Nucleus accumbens (tissue), 56 donors: ENCODE results near the gene RBFOX1.

Experiments used
- DNase-seq, 56 donors: peaks; one replicate each; lab custom pipeline; 2025; lab: John Stamatoyannopoulos, UW

The RBFOX1 gene

DNA sequence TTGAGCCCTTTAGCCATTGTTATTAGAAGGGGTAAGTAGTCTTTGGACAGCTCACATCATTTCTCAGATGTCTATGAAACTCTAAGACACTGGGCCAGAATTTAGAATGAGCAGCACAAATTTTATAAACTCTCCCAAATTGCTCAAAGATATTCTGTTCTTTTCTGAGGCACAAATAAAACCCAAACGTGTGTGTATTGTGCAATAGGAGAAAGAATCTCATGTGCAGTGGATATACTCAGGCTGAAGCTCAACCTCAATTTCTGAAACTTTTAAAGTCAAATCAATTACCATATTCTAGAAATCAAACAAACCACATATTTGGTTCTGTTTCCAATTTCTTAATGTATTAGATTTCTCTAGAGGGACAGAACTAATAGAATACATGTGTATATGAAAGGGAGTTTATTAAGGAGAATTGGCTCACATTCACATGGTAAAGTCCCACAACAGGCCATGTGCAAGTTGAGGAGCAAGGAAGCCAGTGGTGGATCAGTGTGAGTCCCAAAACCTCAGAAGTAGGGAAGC, 403.6 kb downstream of the RBFOX1 start:
- DNase-seq, result no peak

DNA sequence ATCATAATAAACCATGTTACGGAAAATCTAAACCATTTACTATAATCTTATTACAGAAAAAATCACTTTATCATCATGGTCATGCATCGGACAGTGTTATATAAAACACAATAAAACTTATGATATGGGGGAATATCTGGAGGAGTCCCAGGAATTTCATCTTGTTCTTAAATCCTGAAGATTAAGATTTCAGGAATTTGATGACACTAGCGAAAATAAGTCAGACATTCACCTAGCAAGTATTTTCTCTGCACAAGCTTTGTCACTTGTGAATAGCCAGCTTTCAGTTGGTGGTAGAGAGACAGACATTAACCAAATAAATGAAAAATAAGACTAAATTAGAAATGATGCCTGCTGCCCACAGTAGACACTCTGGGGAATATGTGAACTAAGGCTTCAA, 410.0 kb downstream of the RBFOX1 start:
- DNase-seq, result no peak

DNA sequence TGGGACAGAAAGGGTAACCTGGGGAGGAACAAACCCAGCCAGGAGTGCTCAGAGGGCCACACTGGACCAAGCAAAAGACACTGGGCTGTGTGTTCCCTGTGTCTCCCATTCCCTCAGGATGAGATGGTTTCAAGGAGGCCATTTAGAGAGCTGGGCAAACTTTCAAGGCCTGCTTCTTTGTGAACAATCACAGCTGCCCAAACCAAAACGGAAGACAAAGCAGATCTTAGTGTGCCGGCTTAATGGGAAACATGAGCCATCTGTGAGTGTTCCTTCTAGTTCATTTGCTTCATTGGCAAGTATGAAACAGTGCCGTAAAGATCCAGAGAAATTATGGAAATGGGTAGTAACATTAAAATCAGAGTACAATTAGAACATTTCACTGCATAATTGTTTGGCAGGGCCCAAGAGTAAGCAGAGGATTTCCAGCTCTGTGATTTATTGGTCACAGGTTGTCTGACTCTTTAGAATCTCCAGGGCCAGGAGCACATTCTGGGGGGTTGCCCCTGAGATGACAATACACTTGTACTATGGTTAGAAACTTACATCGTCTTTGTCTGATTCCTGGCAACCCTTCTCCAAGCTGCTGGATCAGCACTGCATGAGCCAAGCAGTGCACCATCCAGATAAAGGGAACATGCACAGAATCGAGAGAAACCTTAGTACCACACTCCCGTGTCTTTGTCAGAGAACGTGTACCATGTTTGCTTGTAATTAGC, 412.1 kb downstream of the RBFOX1 start:
- DNase-seq, result peak in 39 of 56 donors; percentile 0 to 58 (median 16)

DNA sequence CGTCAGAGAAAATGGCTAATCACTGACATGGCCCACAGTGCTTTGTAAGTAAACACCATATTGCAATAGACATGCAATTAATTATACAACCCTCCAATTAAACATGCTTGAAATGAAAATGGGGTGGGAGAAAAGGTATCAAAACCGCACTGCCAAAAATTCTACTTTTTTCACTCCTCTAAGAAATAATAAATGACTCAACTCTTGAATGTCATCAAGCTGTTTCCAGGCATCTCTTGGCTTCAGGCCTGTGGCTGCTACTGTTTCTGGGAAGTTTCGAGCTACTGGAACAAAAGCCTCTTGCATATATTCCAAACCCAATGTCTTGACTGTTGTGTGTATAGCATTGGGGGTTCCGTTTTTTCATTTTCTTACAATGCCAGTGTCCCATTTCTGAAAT, 412.6 kb downstream of the RBFOX1 start:
- peak in 11 of 56 donors; percentile 0 to 26 (median 2) for DNase-seq

DNA sequence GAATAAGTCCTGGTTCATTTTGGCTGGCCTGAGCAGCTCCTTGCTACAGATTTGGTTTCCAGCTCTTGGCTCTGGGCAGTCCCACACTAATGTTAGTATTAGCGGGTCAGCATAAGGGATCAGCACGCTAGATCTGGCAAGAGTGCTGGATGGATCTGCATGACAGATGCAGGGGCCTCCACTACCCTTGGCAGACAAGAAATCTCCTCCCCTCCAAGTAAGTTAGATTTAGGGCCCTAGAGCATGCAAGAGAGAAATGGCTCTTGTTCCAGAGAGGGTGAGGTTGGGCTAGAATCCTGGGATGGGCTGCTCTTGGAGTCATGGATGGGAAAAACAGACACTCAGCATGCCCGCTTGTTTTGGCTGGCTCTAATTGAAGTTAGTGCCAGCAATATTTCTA, 414.3 kb downstream of the RBFOX1 start:
- no peak for DNase-seq

DNA sequence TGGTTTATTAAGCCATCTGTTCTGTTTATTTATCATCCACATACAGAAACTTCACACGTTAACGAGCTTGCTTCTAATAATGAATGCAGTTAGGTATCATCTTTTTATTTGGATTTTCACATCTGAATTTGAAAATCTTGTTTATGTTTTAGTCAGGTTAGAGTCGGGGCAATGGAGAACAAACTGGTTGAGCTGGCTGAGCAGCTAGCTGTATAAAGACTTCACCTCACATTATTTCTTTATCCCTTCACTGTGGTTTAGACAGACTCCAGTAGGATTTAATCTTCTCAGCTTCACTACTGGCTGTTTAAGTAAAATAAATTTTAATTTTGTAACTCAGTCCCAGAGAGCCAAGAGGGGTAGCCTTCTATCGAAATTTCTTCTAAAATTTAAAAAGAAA, 415.9 kb downstream of the RBFOX1 start:
- no peak for DNase-seq

DNA sequence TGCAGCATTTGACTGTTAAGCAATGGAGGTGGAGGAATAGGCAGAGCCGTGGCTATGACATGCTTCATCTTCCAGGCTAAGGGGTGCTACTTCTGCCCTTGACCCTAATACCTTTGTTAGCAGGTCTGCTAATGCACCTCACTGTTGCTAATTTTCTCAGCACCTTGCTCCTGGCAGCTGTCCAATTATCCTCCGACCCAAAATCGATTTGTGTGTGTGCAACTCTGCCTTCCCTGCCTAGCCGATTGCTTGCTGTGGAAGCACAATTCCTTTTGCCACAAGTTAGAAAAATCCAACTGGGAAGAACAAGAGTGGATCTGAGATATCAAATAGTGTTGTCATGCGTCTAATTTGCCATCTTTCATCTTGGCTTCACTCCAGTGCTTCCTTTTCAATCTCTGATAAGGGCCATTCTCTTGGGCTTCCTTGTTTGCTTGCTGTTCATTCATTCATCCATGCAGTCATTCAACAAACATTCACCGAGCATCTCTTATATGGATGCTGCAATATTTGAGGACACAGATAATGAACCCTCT, 422.8 kb downstream of the RBFOX1 start:
- DNase-seq, result no peak
